Muscle of arm (tissue), 12 donors: Measurements from ENCODE around the gene LRRC10B. TPM values are rescaled to one million over a fixed set of nuclear protein-coding genes. Genes with fewer than 3 reads are reported as not detected.

Source experiments
- DNase-seq: peaks from one replicate; pipeline ENCODE4 v3.0.0-alpha.2; 2013
- polyA plus RNA-seq, 12 donors: library from polyadenylated mRNA; unstranded; fragments of 120-200 nt; gene quantifications; one replicate each; pipeline ENCODE4 v1.2.1, GENCODE V29; 2013; ENCODE audit not compliant: insufficient read length in 12 of 12

The LRRC10B gene
- polyA plus RNA-seq, 12 donors: 0.11 to 0.34 (median 0.16) TPM; not detected in 4

- DNase-seq: no peak
Measured at GRCh38 chr11:61544466-61544865, 35.9 kb downstream of the LRRC10B start.

GRCh38 chr11:61545341-61545740, 36.8 kb downstream of the LRRC10B start:
- no peak for DNase-seq

GRCh38 chr11:61545921-61546320, 37.4 kb downstream of the LRRC10B start:
- DNase-seq: no peak

- no peak for DNase-seq
Measured at GRCh38 chr11:61546663-61547062, 38.1 kb downstream of the LRRC10B start.

GRCh38 chr11:61547246-61547645, 38.7 kb downstream of the LRRC10B start:
- no peak for DNase-seq

GRCh38 chr11:61549177-61549576, 40.6 kb downstream of the LRRC10B start:
- DNase-seq: no peak

GRCh38 chr11:61549662-61550568, 41.4 kb downstream of the LRRC10B start:
- no peak for DNase-seq

GRCh38 chr11:61550665-61551227, 42.2 kb downstream of the LRRC10B start:
- no peak for DNase-seq

- DNase-seq: no peak
Measured at GRCh38 chr11:61551634-61552033, 43.1 kb downstream of the LRRC10B start.

GRCh38 chr11:61552108-61552635, 43.6 kb downstream of the LRRC10B start:
- no peak for DNase-seq

- no peak for DNase-seq
Measured at GRCh38 chr11:61553373-61554171, 45.0 kb downstream of the LRRC10B start.

- no peak for DNase-seq
Measured at GRCh38 chr11:61554172-61554988, 45.8 kb downstream of the LRRC10B start.

GRCh38 chr11:61555051-61555969, 46.8 kb downstream of the LRRC10B start:
- DNase-seq: no peak

- DNase-seq: no peak
Measured at GRCh38 chr11:61555978-61556377, 47.4 kb downstream of the LRRC10B start.

GRCh38 chr11:61556621-61557020, 48.1 kb downstream of the LRRC10B start:
- DNase-seq: no peak

Other genes starting within 250 kb of the LRRC10B start
- gene VWCE, start 213.4 kb upstream of the LRRC10B start, polyA plus RNA-seq: 1 to 10 TPM in 10 of 12 donors, not detected in 2; 3.5 to 9.0 (median 5.2) TPM
- gene DDB1, start 175.6 kb upstream of the LRRC10B start, polyA plus RNA-seq: 100 to 1,000 TPM; 158 to 355 (median 188) TPM
- 10 to 100 TPM in 11 of 12 donors, not detected in 1; 12.4 to 43.6 (median 18.2) TPM for gene TKFC, start 175.5 kb upstream of the LRRC10B start, polyA plus RNA-seq
- 10 to 100 TPM in 11 of 12 donors, not detected in 1; 13.4 to 37.7 (median 17.1) TPM for gene CYB561A3, start 146.9 kb upstream of the LRRC10B start, polyA plus RNA-seq
- gene TMEM138, start 146.4 kb upstream of the LRRC10B start, polyA plus RNA-seq: 10 to 100 TPM in 11 of 12 donors, not detected in 1; 13.8 to 75.4 (median 23.4) TPM
- 10 to 100 TPM in 11 of 12 donors, not detected in 1; 11.6 to 21.2 (median 16.0) TPM for gene TMEM216, start 116.2 kb upstream of the LRRC10B start, polyA plus RNA-seq
- 100 to 1,000 TPM in 1 of 12 donors, 10 to 100 TPM in 10, not detected in 1; 65.5 to 116 (median 74.9) TPM for gene CPSF7, start 78.8 kb upstream of the LRRC10B start, polyA plus RNA-seq
- 10 to 100 TPM in 11 of 12 donors, not detected in 1; 29.1 to 36.6 (median 30.4) TPM for gene SDHAF2, start 78.6 kb upstream of the LRRC10B start, polyA plus RNA-seq
- gene SYT7, start 72.3 kb downstream of the LRRC10B start, polyA plus RNA-seq: 10 to 100 TPM in 1 of 12 donors, 1 to 10 TPM in 10, not detected in 1; 2.0 to 12.0 (median 3.1) TPM
- 1 to 10 TPM in 11 of 12 donors, not detected in 1; 3.8 to 6.0 (median 4.2) TPM for gene DAGLA, start 171.6 kb downstream of the LRRC10B start, polyA plus RNA-seq
- gene MYRF, start 243.9 kb downstream of the LRRC10B start, polyA plus RNA-seq: 1 to 10 TPM in 4 of 12 donors, under 1 TPM in 7, not detected in 1; 0.58 to 7.2 (median 0.91) TPM